OCI-LY7 (cell line): ENCODE results near the gene SGO2.

Source experiments
- EZH2phosphoT487 ChIP-seq: fragments of 200-600 bp; sonication (generic); IDR thresholded peaks from 2 replicates; pipeline ENCODE4 v1.6.1; 2018; ENCODE audit warnings: low read depth, borderline replicate concordance, mild to moderate bottlenecking, mixed run types, antibody characterized with exemption, low read length, moderate library complexity, mixed read lengths
- TF ChIP-seq, protein P1 (sequence below): fragments of 200-600 bp; sonication (generic); conservative IDR thresholded peaks from 2 replicates; pipeline ENCODE4 v1.5.1; 2014; ENCODE audit warnings: mild to moderate bottlenecking, antibody characterized with exemption, low read length, moderate library complexity, mixed read lengths

GRCh38 chr2:200483729-200484198 is 42.2 kb upstream of the SGO2 start:
- TF ChIP-seq, protein P1, sequence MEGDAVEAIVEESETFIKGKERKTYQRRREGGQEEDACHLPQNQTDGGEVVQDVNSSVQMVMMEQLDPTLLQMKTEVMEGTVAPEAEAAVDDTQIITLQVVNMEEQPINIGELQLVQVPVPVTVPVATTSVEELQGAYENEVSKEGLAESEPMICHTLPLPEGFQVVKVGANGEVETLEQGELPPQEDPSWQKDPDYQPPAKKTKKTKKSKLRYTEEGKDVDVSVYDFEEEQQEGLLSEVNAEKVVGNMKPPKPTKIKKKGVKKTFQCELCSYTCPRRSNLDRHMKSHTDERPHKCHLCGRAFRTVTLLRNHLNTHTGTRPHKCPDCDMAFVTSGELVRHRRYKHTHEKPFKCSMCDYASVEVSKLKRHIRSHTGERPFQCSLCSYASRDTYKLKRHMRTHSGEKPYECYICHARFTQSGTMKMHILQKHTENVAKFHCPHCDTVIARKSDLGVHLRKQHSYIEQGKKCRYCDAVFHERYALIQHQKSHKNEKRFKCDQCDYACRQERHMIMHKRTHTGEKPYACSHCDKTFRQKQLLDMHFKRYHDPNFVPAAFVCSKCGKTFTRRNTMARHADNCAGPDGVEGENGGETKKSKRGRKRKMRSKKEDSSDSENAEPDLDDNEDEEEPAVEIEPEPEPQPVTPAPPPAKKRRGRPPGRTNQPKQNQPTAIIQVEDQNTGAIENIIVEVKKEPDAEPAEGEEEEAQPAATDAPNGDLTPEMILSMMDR = peak; percentile 80
- TF ChIP-seq EZH2phosphoT487 = no peak
